Activated gamma-delta T cell treated with anti-CD3 and anti-CD28 coated beads, Interleukin-2, amount 50 U/mL, for 16 hours (primary cell): Measurements from ENCODE around the gene PIEZO2.

ENCODE experiments used
- DNase-seq: peaks from one replicate; pipeline ENCODE4 v3.0.0-alpha.2; 2020; ENCODE audit warnings: low read depth

PIEZO2 gene

DNA sequence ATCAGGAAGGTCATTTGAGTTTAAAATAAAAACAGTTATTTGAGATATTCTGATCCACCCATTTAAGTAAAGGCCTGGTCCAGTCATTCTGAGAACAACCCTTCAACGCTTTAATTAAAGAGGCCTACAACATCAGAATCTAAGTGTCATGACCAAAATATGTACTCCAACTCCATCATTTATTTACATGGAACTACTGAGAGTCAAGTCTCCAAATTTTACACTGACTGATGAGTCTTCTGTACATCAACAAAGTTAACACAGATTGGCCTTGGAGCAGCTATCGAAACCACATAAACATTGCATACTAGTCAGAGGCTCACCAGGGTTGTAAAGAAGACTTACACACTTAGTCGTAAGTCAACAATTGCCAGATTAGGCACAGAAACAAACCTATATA lies 37.1 kb downstream of the PIEZO2 start:
- no peak for DNase-seq

DNA sequence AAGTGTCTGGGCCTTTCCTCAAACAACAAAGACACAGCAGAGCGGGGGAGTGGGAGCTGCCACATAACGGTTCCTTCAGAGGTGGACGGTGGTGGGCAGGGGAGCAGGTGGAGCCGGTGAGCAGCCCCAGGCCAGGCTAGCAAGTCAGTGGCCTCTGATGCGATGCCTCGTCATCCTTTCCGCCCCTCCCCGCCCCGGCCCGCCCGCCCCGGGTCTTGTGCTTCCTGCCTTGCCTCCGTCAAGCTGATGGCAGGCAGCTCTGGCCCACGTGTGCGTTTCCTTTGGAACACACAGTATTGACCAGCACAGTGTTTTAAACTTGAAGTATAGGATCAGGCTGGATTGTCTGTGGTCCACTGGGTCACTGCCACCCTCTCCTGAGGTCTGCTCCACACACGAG lies 38.9 kb downstream of the PIEZO2 start:
- DNase-seq: no peak

DNA sequence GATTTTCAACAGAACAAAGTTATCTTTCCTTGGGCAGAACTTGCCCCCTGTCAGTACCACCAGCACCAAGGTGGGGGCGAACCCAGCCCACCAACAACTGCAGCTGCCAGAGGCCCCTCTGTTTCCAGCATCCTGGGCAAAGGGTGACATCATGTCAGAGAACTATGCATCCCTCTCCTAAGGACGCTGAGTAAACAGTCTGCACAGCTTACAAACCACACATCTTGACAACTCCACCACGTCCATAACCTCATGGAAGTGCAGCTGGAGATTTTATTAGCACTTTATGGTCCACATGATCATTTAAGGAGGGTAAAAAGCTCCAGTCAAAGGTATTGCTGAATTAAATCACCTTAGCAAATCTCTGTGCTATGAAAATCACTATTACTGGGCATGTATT lies 40.4 kb downstream of the PIEZO2 start:
- no peak for DNase-seq

DNA sequence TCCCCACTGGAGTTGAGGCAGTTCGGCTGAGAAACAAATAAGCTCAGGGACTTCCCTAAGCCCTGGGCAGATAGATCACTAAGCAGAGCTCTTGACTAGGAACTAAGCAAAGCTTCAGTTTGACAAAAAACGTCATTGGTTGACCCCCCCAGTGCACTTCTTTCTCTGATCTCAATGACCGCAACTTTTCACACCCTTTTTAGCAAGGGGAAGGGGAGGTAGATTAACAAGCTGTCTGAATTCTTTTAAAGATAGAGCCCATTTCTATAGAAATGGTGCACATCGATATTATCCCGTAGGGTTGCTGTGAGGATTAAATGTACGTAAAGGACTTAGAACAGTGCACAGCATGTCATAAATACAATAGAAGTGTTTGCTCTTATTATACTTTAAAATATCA lies 42.5 kb downstream of the PIEZO2 start:
- no peak for DNase-seq

DNA sequence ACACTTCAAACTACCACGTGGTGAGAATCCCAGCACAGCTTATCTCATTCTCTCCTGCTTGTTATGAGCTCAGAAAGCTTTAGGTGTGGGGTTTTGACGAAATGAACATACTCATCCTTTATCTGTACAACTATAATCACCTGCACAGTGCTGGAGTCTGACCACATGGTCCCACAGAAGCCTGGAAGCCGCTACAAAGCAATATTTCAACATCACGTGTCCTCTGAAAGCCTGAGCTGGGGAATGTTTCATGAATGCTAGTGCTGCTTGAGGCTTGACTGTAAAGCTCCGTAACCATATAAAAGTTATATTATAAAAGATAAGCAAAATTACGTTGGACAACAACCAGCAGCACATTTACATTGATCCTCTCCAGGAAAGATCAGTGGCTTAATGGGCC lies 43.9 kb downstream of the PIEZO2 start:
- DNase-seq: no peak

DNA sequence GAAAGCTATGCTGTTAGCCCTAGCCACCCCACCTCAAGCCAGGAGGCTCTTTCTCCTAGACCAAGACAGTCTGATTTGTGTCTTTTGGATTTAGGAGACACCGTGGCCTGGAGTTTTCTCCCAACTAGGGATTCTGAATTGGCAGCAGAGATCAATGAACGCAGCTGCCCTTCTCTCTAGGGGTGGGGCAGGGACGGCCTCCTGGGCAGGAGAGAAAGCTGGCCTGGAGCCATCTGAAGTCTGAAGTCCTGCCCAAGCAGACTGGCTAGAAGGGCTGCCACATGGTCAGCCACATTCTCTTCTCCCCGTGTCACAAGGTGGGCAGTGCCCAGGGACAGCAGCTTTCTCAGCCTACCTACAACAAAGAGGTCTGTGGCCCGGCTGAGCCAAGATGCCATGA lies 45.1 kb downstream of the PIEZO2 start:
- DNase-seq: no peak

DNA sequence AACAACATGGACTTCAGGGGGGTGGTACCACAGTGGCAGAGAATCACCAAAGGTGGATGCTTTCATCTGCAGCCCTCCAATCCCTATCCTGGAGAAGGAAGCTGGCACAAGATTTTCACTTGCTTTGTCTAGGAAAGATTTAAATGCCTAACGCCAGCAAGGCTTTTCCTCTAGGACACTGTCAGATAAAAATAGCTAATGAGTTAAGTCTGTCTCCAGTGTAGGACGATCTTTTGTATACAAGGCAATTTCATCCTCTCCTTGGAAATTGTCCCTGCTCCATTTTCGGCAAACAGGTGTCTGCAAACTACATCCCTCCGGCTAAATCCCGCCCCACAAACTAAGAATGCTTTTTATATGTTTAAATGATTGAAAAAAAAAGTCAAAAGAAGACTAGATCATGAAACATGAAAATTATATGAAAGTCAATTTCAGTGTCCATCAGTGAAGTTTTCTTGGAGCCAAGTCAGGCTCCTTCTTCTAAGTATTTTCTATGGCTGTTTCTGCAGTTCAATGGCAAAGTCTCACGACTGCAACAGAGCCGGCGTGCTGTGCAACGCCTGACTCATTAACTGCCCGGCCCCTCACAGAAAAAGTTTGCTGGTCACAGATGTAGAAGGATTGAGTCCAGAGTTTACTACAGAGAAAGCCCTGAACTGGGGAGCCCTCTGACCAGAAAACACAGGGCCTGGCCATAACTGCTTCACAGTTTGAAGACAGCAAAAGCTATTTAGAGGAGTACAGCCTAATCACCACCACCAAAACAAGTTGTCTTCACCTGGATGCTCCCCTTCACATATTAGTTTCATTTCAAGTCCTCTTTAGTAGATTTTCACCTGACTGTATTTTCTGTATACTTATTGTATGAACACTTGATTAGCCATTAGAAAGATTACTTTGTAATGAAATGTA lies 52.3 kb downstream of the PIEZO2 start:
- DNase-seq: no peak

DNA sequence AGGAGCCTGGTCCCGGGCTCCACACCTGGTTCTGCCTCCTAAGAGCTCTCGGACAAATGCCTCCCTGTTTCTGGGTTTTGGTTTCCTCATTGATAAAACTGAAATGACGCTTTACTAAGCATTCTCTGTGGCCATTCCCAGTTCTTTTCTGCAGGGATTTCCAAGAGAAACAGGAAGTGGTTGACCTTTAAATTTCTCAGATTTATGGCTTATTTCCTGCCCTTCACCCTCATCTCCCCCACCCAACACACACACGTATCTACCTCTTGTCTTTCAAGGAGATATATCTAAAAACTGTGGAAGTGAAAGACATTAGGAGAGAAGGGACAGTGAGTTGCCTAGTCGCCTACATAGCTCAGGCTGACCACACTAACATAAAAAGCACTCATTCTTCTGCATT lies 53.0 kb downstream of the PIEZO2 start:
- DNase-seq: no peak

DNA sequence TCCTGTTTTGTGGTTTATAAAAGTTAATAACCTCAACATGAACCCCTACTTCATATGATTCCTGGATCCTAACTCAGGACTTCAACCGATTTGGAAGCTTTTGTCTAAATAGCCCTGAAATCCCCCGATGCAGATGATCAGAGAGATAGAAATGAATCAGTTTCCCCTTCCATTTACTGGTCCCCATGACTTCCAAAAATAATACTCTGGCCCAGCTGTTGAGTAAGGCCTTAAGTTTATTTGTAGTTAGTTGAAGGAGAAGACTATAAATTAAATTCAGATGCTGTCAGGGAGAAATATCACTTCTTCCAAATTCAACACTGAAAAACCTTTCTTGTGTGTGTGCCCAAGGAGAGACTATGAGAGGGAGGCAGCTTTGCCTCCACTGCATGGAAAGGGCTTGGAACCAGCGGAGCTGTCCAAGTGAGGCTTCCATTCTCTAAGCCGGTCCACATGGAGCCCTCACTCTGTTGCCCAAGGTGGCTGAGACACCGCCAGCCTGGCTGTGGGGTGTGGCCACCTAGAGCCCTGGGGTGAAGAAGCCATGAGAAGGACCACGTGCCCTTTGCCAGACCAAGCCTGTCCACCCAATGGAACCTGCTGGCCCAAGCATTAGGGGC lies 53.6 kb downstream of the PIEZO2 start:
- DNase-seq: no peak

DNA sequence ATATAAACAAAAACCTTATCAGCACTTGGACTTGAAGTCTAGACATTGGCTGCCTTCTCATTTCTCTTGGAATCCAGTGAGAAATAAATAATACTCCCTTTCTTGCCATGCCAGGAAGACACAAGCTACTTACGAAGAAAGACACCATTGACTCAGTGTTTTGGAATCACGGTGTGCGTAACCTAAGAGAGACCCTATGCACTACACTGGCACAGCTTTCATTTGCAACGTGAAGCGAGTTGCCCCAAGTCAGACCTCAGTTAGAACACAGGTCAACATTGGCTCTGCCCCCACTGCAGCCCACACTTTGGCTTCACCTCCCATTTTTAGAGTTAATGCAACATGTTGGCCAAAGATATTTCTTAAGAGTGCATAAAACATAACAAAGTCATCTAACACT lies 54.2 kb downstream of the PIEZO2 start:
- DNase-seq: no peak

DNA sequence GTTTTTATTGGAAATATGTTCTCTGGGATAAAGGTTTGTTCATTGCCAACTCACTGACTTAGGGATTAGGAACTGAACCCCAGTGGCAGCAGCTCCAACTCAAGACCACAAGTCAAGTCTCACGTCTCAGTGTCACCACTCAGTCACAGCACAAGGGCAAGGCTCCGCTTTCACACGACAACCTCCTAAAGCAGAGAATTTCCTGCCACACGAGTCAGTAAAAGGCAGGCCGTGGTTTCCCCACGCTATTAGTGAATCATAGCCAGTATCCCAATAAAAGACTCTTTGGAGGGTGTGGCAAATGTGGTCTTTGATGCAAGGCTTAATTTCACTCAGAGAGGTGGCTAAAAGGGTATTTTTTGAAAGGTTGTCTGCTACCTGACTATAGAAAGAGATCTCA lies 57.6 kb downstream of the PIEZO2 start:
- no peak for DNase-seq

DNA sequence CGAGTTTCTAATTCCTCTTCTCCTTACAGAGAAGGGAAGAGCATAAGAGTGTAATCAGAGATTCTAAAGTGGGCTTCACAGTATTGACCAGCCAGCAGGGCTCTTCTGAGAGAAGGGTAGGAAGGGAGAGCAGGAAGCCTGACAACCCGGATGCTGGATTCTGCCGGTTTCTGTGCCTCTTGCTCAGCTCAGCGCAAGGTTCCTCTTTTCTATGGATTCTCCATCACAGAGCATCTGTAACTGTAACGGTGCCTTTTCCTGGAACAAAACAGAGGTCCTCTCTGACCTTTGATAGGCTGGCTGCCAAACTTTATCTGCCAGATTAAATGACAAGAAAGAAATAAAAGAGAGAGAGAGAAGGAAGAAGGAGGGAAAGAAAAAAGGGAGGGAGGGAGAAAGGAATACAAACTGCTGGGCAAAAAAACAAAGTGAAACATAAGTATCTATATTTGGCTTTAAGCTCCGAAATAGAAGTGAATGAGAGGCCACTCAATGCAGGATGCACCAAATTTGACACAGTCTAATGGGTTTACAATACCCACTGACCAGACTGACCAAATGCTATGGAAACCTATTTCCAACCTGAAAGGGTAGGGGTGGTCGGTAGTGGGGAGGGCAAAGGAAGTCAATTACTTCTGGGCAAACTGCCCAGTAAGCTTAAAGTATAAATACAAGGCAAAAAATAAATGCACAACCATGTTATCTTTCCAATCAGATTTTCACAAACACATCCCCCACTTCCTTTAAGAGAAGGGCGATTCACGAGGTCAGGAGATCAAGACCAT lies 59.2 kb downstream of the PIEZO2 start:
- DNase-seq: no peak

DNA sequence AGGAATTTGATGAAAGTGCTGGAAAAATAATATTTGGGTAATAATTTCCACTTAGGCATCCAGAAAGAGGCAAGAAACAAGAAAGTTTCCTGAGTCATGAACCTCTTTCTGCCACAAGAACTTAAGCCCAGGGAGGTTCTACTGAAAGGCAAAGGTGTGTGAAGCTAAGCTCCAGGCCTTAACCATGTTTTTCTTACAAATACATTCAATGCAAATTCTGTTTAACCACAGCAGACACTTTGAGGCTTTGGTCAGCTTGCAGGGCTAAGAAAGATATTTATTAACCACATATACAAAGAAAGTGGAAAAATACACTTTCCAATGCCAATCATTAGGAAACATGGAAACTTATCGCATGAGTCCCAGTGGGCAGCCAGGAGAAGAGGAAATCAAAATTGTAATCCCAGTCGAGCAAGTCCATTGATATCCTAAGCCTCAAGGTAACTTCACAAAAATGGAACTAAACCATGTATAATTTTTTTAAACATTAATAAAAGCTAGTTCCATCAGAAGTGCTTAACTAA lies 68.3 kb downstream of the PIEZO2 start:
- DNase-seq: no peak

DNA sequence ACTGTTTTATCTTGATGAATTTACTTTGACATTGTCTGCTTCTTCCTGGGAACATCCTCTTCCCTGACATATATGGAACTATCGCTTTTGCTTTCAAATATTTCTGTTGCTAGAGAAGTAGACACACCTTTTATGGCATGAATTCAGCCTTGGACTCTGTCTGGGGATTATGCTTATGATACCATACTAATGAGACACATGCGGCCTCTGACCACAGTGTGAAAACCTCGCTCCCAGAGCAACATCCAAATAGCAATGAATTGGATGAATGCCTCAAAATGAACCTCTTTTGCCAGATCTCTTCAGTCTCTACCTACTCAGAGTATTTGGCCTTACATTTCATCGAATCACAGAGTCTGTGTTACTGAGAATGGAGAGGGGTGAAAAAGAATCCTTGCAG lies 70.9 kb downstream of the PIEZO2 start:
- no peak for DNase-seq

DNA sequence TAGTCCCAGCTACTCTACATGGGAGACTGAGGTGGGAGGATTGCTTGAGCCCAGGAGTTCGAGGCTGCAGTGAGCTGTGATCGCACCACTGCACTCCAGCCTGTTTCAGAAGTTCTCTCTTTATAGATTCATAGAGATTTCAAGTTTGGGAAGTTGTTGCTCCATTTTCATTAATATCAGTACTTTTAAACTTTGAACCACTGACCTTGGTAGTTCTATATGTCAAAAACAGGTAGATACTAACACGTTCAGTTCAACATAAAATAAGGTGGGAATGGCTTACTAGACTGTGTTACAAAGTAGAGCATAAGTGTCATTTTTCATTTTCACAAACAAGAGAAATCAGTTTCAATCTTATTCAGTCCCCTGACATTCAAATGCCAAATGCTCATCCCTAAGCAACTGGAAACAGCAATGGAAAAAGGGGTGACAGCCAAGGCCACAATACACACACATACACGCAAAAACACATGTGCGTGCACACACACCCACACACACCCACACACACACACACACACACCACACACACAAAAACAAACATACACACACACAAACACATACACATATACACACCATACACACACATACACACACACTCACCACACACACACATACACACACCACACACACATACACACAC lies 71.7 kb downstream of the PIEZO2 start:
- DNase-seq: no peak

DNA sequence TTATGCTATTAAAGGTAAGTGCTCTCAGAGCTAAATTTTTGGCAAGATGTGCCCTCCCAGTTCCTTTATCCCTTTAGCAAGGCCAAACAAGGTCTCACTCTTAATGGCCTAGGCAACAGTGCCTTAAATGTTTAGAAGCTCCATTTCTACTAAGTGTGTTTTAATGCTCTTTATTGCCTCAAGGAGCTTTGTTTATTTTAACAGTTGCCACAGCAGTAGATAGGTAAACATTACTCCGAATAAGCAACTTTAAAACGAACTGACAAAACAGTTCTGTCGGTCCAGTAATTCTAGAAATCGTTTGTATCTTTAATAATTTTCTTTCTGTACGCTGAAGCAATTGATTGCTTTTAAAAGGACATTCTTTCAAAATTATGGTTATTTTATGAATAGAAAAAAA lies 74.5 kb downstream of the PIEZO2 start:
- no peak for DNase-seq

DNA sequence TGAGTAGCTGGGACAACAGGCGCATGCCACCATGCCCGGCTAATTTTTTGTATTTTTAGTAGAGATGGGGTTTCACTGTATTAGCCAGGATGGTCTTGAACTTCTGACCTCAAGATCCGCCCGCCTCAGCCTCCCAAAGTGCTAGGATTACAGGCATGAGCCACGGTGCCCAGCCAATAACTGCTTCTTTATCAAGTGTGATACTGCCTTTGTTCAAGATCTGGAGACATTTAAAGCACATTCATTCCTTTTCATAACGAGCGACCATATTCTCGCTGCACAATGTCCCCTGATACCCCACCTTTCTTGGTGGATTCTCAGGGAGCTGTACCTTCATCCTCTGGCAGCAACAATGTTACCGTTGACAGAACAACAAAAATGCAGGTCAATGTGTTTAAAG lies 75.4 kb downstream of the PIEZO2 start:
- DNase-seq: no peak

DNA sequence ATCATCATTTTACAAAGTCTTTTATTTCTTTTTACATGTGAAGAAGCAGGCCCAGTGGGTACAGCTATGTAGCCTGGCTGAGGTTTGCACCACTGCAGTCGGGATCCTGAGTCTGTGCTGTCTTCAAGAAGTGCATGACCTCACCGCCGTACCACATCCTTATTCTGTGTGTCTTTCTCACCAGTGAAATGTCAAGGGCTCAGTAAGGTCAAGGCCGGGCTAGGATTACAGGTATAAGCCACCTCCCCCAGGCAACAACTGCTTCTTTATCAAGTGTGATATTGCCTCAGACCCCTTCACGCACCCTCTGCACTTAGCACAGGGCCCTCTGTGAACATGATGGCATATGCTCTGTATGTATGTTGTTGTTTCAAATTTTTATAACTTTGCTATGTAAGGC lies 76.7 kb downstream of the PIEZO2 start:
- no peak for DNase-seq

DNA sequence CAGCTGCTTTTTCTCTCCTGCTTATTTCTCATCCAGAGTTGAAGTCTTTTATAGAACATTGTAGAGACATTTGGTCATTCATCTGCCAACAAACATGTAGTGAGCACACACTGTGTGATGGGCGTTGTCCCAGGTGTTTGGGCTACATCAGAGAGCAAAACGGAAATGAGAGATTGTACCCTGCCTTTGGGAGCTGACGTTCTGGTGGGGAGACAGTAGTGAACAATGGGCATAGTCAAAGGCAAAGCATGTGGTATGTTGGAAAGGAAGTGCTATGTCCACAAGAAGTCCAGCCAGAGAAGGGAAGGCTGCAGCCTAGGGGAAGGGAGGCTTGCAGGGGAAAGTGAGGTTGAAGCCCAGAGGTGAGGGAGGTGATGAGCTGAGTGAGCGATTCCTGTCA lies 78.1 kb downstream of the PIEZO2 start:
- DNase-seq: no peak

DNA sequence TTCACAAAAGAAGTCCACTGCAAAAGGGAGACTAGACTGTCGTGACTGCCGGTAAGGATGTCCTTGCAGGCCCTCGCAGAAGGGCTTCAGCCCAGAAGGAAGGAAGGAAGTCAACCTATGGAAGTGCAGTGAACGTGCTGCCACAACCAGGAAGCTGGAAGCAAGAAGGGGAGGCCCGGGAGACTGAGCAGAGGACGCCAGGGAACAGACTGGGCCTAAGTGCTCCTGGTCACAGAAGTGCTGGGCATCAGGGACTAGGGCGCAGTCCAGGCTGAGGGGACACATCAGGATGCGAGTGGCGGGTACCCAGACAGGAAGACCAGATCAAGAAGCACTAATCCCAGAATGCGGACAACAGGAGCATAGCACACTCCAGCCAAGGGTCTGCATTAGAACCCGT lies 78.8 kb downstream of the PIEZO2 start:
- DNase-seq: no peak

DNA sequence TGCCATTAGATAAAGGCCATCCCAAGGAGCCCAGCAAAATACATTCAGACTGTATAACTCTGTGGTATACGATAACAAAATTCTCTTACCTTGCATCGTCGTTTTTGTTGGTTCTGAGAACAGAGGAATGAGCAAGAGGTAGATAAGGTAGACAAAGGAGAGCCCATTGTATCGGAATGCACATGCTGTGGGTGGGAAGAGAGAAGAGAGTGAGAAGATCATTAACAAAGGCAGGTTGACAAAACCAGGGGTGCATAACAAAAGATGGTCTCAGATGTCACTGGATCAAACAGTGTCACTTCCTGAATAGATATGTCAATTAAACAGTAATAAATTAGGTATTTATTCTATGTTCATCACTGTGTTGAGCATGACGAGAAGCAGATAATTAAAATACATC lies 83.3 kb downstream of the PIEZO2 start:
- no peak for DNase-seq

DNA sequence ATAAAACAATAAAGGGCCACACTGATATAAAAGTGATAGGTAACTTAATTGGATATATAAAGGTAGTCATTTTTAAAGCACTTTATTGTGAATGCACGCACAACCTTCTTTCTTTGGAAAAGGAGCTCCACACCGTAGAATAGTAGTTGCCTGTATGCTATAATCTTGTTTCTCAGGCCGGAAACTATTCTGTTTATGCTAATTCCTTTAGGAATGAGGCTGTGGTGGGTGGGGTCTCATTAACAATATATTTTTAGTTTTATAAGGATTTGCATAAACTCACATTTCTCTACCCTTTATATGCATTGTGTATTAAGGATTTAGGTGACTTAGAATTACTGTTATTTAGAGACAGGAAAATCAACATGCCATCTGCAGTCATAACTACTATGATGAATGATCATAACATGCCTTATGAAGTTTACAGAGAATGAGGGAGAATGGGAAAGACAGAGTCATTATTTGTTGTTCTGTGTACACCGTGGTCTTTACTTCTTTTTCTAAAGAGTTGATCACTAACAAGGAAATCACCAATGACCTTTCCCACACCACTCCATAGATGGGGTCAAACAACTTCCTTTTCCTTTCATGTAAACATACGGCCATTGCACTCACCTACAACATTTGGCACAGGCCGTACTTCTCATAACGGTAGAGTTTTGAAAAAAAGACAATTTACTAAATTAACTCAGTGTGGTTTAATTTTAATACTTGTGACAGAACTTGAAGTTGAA lies 84.5 kb downstream of the PIEZO2 start:
- DNase-seq: no peak
